Dendritic cell treated with granulocyte-macrophage colony-stimulating factor and Interleukin-4, amounts not matched to agents 40 ng/mL and 50 ng/mL, for 4 days (primary cell): ENCODE results near the gene PPA1.

Source experiments
- H3K27ac Mint-ChIP-seq: one replicate; pipeline ENCODE4 v1.8.0; 2022; ENCODE audit warnings: mild to moderate bottlenecking, mixed read lengths
- H3K27me3 Mint-ChIP-seq: one replicate; pipeline ENCODE4 v1.8.0; 2022; ENCODE audit warnings: mild to moderate bottlenecking, mixed read lengths
- H3K36me3 Mint-ChIP-seq: one replicate; pipeline ENCODE4 v1.8.0; 2022; ENCODE audit warnings: low read depth, mixed read lengths
- H3K4me1 Mint-ChIP-seq: one replicate; pipeline ENCODE4 v1.8.0; 2022; ENCODE audit warnings: low read depth, mixed read lengths
- H3K4me3 Mint-ChIP-seq: one replicate; pipeline ENCODE4 v1.8.0; 2022; ENCODE audit warnings: mild to moderate bottlenecking, moderate library complexity, mixed read lengths
- H3K9me3 Mint-ChIP-seq: one replicate; pipeline ENCODE4 v1.8.0; 2022; ENCODE audit warnings: mixed read lengths
- intact Hi-C: fragments of 100-400 bp; cut with micrococcal nuclease; formaldehyde crosslinking; loops from one replicate; pipeline ENCODE4 v1.15.0; 2022

PPA1 gene

GRCh38 chr10:70212277-70212676, 21.0 kb downstream of the PPA1 start:
- intact Hi-C loops, result no loop called here
- Mint-ChIP-seq H3K36me3 (peaks cover 43% of the 10 kb centered on the region), H3K9me3 (no peaks in the 10 kb centered on the region), H3K27me3 (no peaks in the 10 kb centered on the region), H3K4me3 (no peak overlapping the region), H3K27ac (no peak overlapping the region), H3K4me1 (no peaks in the 10 kb centered on the region)

GRCh38 chr10:70206762-70207161, 26.5 kb downstream of the PPA1 start:
- Mint-ChIP-seq H3K4me3 (no peak overlapping the region), H3K4me1 (no peaks in the 10 kb centered on the region), H3K27me3 (no peaks in the 10 kb centered on the region), H3K27ac (no peak overlapping the region), H3K9me3 (no peaks in the 10 kb centered on the region), H3K36me3 (peaks cover 59% of the 10 kb centered on the region)
- intact Hi-C loops, result no loop called here

- intact Hi-C loops, result no loop called here
- H3K36me3 Mint-ChIP-seq, result peaks cover 37% of the 10 kb centered on the region
These were observed 32.1 kb downstream of the PPA1 start for GRCh38 chr10:70201105-70201504.

GRCh38 chr10:70198696-70199466, 34.3 kb downstream of the PPA1 start:
- H3K27ac Mint-ChIP-seq, result no peak overlapping the region
- H3K36me3 Mint-ChIP-seq, result peaks cover 26% of the 10 kb centered on the region
- H3K4me3 Mint-ChIP-seq, result no peak overlapping the region
- intact Hi-C loops, result no loop called here
- no peaks in the 10 kb centered on the region for H3K27me3 Mint-ChIP-seq
- H3K9me3 Mint-ChIP-seq, result no peaks in the 10 kb centered on the region
- H3K4me1 Mint-ChIP-seq, result peaks cover 15% of the 10 kb centered on the region

More at GRCh38 chr10:70201105-70201504, 32.1 kb downstream of the PPA1 start:
- Mint-ChIP-seq H3K4me1 (peaks cover 9% of the 10 kb centered on the region), H3K27me3 (no peaks in the 10 kb centered on the region), H3K4me3 (no peak overlapping the region), H3K27ac (no peak overlapping the region), H3K9me3 (no peaks in the 10 kb centered on the region)

- Mint-ChIP-seq H3K36me3 (peaks cover 17% of the 10 kb centered on the region), H3K9me3 (no peaks in the 10 kb centered on the region), H3K4me1 (peaks cover 29% of the 10 kb centered on the region), H3K27ac (no peak overlapping the region), H3K4me3 (no peak overlapping the region), H3K27me3 (no peaks in the 10 kb centered on the region)
- intact Hi-C loops, result no loop called here
These were observed 35.8 kb downstream of the PPA1 start for GRCh38 chr10:70197235-70197945.

GRCh38 chr10:70193391-70193844, 39.8 kb downstream of the PPA1 start:
- Mint-ChIP-seq H3K4me1 (peaks cover 46% of the 10 kb centered on the region), H3K9me3 (no peaks in the 10 kb centered on the region), H3K4me3 (no peak overlapping the region), H3K27ac (no peak overlapping the region), H3K36me3 (peaks cover 5% of the 10 kb centered on the region), H3K27me3 (no peaks in the 10 kb centered on the region)
- intact Hi-C loops, result no loop called here

GRCh38 chr10:70192326-70192968, 40.8 kb downstream of the PPA1 start:
- Mint-ChIP-seq H3K36me3 (no peaks in the 10 kb centered on the region), H3K9me3 (no peaks in the 10 kb centered on the region), H3K4me3 (no peak overlapping the region), H3K27ac (no peak overlapping the region), H3K4me1 (peaks cover 44% of the 10 kb centered on the region), H3K27me3 (no peaks in the 10 kb centered on the region)
- intact Hi-C loops, result no loop called here

GRCh38 chr10:70191972-70192305, 41.3 kb downstream of the PPA1 start:
- Mint-ChIP-seq H3K4me1 (peaks cover 38% of the 10 kb centered on the region), H3K4me3 (no peak overlapping the region), H3K36me3 (no peaks in the 10 kb centered on the region), H3K27ac (no peak overlapping the region), H3K27me3 (no peaks in the 10 kb centered on the region), H3K9me3 (no peaks in the 10 kb centered on the region)
- intact Hi-C loops, result no loop called here

- Mint-ChIP-seq H3K4me1 (peaks cover 37% of the 10 kb centered on the region), H3K9me3 (no peaks in the 10 kb centered on the region), H3K27me3 (no peaks in the 10 kb centered on the region), H3K27ac (no peak overlapping the region), H3K36me3 (no peaks in the 10 kb centered on the region), H3K4me3 (no peak overlapping the region)
- intact Hi-C loops, result no loop called here
These were observed 41.9 kb downstream of the PPA1 start for GRCh38 chr10:70191161-70191971.

- Mint-ChIP-seq H3K27me3 (no peaks in the 10 kb centered on the region), H3K4me3 (no peak overlapping the region), H3K27ac (no peak overlapping the region)
These were observed 42.6 kb downstream of the PPA1 start for GRCh38 chr10:70190581-70190980.

GRCh38 chr10:70190102-70190501, 43.1 kb downstream of the PPA1 start:
- intact Hi-C loops, result no loop called here
- no peak overlapping the region for H3K27ac Mint-ChIP-seq
- H3K36me3 Mint-ChIP-seq, result no peaks in the 10 kb centered on the region
- H3K4me1 Mint-ChIP-seq, result peaks cover 37% of the 10 kb centered on the region
- peaks cover 1% of the 10 kb centered on the region for H3K27me3 Mint-ChIP-seq
- no peak overlapping the region for H3K4me3 Mint-ChIP-seq
- H3K9me3 Mint-ChIP-seq, result no peaks in the 10 kb centered on the region

More at GRCh38 chr10:70190581-70190980, 42.6 kb downstream of the PPA1 start:
- intact Hi-C loops, result no loop called here
- no peaks in the 10 kb centered on the region for H3K9me3 Mint-ChIP-seq
- H3K36me3 Mint-ChIP-seq, result no peaks in the 10 kb centered on the region
- H3K4me1 Mint-ChIP-seq, result peaks cover 37% of the 10 kb centered on the region

- Mint-ChIP-seq H3K4me3 (no peak overlapping the region), H3K4me1 (peaks cover 30% of the 10 kb centered on the region), H3K36me3 (no peaks in the 10 kb centered on the region), H3K27me3 (peaks cover 1% of the 10 kb centered on the region), H3K9me3 (no peaks in the 10 kb centered on the region), H3K27ac (no peak overlapping the region)
- intact Hi-C loops, result no loop called here
These were observed 44.5 kb downstream of the PPA1 start for GRCh38 chr10:70188768-70189167.

GRCh38 chr10:70186571-70186970, 46.7 kb downstream of the PPA1 start:
- Mint-ChIP-seq H3K27me3 (peaks cover 8% of the 10 kb centered on the region), H3K4me1 (peaks cover 14% of the 10 kb centered on the region), H3K9me3 (no peaks in the 10 kb centered on the region)

More at GRCh38 chr10:70186571-70186970, 46.7 kb downstream of the PPA1 start:
- intact Hi-C loops, result no loop called here
- H3K27ac Mint-ChIP-seq, result no peak overlapping the region
- no peak overlapping the region for H3K4me3 Mint-ChIP-seq
- H3K36me3 Mint-ChIP-seq, result no peaks in the 10 kb centered on the region
